HCEC 1CT (cell line): ENCODE measurements around the gene SRL.
"Not testable (repeated sequence)": the region's sequence is repeated elsewhere in the genome, so short reads cannot be mapped to it uniquely, and the experiment has no call there.

ENCODE experiments used
- DNase-seq: peaks from one replicate; pipeline ENCODE4 v3.0.0-alpha.2; 2017

SRL gene

DNA sequence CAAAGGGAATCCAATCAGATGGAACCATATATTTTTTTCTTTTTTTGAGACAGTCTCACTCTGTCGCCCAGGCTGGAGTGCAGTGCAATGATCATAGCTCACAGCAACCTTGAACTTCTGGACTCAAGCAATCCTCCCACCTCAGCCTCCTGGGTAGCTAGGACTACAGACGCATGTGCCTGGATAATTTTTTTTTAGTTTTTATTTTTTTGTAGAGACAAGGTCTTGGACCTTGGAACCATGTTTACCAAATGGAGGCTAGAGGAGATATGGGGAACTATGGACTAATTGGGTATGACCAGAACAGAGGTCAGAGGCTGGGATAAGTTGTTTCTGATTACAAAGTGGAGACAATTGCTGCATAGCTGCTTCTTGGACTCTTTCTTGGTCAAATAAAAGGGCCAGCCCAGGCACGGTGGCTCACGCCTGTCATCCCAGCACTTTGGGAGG, 84.5 kb downstream of the SRL start:
- no peak for DNase-seq

- not testable (repeated sequence) for DNase-seq
These were observed 85.4 kb downstream of the SRL start for GRCh38 chr16:4156503-4156902.

DNA sequence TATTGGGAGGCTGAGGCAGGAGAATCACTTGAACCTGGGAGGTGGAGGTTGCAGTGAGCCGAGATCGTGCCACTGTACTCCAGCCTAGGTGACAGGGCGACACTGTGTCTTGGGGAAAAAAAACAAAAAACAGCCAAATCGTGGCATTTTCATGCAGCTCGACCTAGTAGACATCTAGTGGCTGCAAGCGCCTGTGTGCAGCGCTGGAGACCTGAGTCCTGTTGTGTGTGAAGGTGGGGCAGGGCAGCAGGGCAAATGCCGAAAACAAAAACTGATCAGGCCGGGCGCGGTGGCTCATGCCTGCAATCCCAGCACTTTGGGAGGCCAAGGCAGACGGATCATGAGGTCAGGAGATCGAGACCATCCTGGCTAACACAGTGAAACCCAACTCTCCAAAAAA, 88.5 kb downstream of the SRL start:
- not testable (repeated sequence) for DNase-seq

DNA sequence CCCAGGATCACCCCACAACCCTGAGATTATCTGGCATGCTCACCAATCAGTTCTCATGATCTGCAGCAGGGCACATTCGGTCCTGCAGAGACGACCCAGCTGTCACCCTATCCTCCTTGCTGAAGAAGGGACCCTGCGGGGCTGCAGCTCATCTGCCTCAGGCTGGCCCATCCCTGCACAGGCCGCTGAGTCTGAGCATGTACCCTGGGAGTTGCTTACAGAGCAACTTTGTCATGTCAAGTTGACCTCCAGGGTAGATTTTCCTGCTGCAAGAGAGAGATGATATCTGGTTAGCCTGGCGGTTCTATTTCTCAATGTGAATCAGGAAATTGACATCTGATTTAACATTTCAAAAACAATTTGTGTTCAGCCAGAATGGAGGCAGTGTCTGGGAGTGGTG, 89.6 kb downstream of the SRL start:
- DNase-seq, result no peak

- no peak for DNase-seq
These were observed 94.6 kb downstream of the SRL start for GRCh38 chr16:4147236-4147635.

- DNase-seq, result no peak
These were observed 99.6 kb downstream of the SRL start for GRCh38 chr16:4142268-4142667.

DNA sequence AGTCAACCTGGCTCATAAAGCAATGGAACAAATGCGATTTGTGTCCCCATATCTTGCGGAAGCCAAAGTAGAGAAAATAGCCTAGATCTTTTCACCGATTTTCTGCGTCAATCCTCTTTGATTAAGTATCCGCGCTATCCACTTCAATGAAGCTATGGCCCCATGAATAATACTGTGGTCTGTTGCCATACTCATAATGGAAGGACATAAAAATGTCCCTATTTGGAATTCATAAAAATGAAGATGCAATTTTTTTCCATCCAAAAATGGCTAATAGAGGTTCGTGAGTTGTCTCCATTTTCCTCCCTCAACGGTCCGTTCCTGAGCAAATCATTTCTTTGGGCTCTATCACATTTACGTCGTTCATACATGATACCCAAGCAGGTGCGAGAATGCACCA, 100.3 kb downstream of the SRL start:
- no peak for DNase-seq

- DNase-seq, result no peak
These were observed 101.2 kb downstream of the SRL start for GRCh38 chr16:4140652-4141051.

GRCh38 chr16:4139968-4140367, 101.9 kb downstream of the SRL start:
- no peak for DNase-seq
